ENCODE results near the gene B3GNT3. TPM values are rescaled to one million over a fixed set of nuclear protein-coding genes. Genes with fewer than 3 reads are reported as not detected.

B3GNT3 gene
- total RNA-seq, 6 experiments from 2014 or later = 0.26 to 13.6 (median 3.1) TPM

DNA sequence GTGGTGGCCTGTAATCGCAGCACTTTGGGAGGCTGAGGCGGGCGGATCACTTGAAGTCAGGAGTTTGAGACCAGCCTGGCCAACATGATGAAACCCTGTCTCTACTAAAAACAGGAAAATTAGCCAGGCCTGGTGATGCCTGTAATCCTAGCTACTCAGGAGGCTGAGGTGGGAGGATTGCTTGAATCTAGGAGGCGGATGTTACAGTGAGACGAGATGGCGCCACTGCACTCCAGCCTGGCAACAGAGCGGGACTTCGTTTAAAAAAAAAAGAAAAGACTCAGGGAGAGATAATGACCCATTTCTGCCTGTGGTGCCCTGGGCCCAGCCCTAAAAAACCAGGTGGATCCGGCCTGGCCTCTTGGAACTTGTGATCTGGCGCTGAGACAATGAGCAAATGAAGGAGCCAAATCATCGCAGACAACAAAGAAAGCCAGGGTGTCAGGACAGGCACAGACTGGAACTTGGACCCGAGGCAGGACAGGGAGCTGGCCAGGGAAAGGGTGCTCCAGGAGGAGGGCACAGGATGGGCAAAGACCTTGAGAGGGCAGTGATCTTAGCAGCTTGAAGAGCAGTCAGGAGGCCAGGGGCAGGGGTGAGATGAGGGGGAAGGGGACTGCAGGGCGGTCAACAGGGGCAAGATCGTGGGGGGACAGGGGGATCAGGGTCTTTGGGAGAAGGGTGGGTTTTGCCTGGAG, 53.8 kb downstream of the B3GNT3 start:
- WGBS (ENCODE audit: insufficient coverage, low coverage, low lambda C conversion rate, missing lambda C conversion rate) = 70% methylated on average over 14 of the region's 14 CpGs
- no peak for DNase-seq
- TF ChIP-seq, protein P1, sequence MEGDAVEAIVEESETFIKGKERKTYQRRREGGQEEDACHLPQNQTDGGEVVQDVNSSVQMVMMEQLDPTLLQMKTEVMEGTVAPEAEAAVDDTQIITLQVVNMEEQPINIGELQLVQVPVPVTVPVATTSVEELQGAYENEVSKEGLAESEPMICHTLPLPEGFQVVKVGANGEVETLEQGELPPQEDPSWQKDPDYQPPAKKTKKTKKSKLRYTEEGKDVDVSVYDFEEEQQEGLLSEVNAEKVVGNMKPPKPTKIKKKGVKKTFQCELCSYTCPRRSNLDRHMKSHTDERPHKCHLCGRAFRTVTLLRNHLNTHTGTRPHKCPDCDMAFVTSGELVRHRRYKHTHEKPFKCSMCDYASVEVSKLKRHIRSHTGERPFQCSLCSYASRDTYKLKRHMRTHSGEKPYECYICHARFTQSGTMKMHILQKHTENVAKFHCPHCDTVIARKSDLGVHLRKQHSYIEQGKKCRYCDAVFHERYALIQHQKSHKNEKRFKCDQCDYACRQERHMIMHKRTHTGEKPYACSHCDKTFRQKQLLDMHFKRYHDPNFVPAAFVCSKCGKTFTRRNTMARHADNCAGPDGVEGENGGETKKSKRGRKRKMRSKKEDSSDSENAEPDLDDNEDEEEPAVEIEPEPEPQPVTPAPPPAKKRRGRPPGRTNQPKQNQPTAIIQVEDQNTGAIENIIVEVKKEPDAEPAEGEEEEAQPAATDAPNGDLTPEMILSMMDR (IDR thresholded peaks at IDR 0.05) = no peak
- TF ChIP-seq POLR2A (IDR thresholded peaks at IDR 0.05) = no peak

DNA sequence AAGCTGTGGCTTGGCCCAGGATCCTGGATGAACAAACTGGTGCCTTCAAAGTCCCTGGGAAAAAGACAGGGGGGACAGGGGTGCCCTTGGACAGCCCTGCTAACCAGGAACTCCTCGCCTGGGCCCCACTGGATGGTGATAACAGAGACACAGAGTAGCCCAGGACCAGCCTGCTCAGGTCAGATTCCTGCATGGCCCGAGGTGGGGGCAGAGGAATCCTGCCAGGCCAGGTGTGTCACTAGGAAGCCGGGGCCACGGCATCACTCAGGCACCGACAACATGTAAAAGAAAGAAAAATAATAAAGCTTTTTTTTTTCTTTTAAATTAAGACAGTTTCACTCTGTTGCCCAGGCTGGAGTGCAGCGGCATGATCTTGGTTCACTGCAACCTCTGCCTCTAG, 59.1 kb downstream of the B3GNT3 start:
- intact Hi-C loops (cut with DNase I) = loop anchor here in 1 of 2 donors (10.0 kb wide), 2 partner anchors 69 to 149 kb away; no protein-coding TSS in a partner anchor
- Histone ChIP-seq H3K4me1 (no peaks in the 10 kb centered on the region), H3K36me3 (no peaks in the 10 kb centered on the region), H3K27me3 (no peaks in the 10 kb centered on the region), H3K9me3 (no peaks in the 10 kb centered on the region), H3K4me3 (no peak overlapping the region), H3K27ac (no peak overlapping the region)
- ATAC-seq (no peak), DNase-seq (no peak)
- TF ChIP-seq, protein P1 (IDR thresholded peaks at IDR 0.05) = no peak
- no peak for TF ChIP-seq POLR2A (IDR thresholded peaks at IDR 0.05)
- 57% methylated on average over 5 of the region's 6 CpGs for WGBS (ENCODE audit: insufficient coverage, low coverage, low lambda C conversion rate, missing lambda C conversion rate)

More for the DNA sequence above, 53.8 kb downstream of the B3GNT3 start:
- H3K36me3 ChIP-seq = no peaks in the 10 kb centered on the region
- H3K27me3 ChIP-seq = no peaks in the 10 kb centered on the region
- H3K4me1 ChIP-seq = no peaks in the 10 kb centered on the region
- peak overlapping the region in 2 of 3 donors; percentile 77 to 93 for H3K27ac ChIP-seq
- no peaks in the 10 kb centered on the region for H3K9me3 ChIP-seq
- no peak overlapping the region for H3K4me3 ChIP-seq
- intact Hi-C loops (cut with DNase I) = no loop called here
- no peak for ATAC-seq

DNA sequence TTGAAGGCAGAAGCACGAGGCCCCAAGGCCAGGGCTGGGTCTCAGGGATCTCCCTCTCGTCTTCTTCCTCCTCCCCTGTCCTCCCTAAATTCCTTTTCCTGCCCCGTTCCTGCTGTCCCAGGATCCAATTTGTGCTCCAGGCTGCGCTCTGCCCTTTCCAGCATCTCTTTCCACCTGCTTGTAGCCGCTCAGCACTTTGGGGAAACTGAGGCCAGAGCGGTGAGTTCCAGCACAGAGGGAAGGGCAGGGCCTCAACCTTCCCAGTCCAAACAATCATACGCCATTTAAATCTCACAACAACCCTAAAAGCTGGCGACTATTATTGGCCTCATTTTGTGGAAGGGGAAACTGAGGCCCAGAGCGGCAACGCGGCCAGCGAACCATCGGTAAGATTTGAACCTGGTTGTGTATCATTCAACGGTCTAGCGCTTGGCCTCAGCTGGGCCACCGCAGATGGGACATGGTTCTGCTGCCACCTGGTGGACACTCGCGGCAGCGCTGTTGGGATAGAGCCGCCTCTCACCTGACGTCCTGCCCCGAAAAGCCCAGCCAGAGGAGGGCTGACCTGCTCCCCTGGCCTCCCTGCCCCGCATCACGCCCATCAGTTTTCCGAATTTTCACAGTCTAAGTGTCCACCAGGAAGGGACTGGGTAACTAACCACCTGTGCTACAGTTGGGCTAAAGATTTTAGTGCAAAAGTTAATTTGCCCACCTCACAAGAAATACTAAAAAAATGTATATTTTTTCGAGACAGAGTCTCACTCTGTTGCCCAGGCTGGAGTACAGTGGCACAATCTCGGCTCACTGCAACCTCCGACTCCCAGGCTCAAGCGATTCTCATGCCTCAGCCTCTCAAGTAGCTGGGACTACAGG, 60.6 kb downstream of the B3GNT3 start:
- Histone ChIP-seq H3K9me3 (no peaks in the 10 kb centered on the region), H3K4me3 (no peak overlapping the region), H3K27ac (no peak overlapping the region), H3K4me1 (peaks cover 0 to 1% (median 0%) of the 10 kb centered on the region in 4 donors), H3K36me3 (no peaks in the 10 kb centered on the region), H3K27me3 (no peaks in the 10 kb centered on the region)
- peak; percentile 63 to 71 (median 65) for ATAC-seq
- intact Hi-C loops (cut with DNase I) = loop anchor here in 1 of 2 donors (10.0 kb wide), 2 partner anchors 71 to 151 kb away; no protein-coding TSS in a partner anchor
- no peak for TF ChIP-seq POLR2A (IDR thresholded peaks at IDR 0.05)
- TF ChIP-seq, protein P1 (IDR thresholded peaks at IDR 0.05) = peak; percentile 94 to 99 (median 98)
- DNase-seq = peak; percentile 86 to 89 (median 88)
- 14% methylated on average over 21 of the region's 29 CpGs for WGBS (ENCODE audit: insufficient coverage, low coverage, low lambda C conversion rate, missing lambda C conversion rate)

DNA sequence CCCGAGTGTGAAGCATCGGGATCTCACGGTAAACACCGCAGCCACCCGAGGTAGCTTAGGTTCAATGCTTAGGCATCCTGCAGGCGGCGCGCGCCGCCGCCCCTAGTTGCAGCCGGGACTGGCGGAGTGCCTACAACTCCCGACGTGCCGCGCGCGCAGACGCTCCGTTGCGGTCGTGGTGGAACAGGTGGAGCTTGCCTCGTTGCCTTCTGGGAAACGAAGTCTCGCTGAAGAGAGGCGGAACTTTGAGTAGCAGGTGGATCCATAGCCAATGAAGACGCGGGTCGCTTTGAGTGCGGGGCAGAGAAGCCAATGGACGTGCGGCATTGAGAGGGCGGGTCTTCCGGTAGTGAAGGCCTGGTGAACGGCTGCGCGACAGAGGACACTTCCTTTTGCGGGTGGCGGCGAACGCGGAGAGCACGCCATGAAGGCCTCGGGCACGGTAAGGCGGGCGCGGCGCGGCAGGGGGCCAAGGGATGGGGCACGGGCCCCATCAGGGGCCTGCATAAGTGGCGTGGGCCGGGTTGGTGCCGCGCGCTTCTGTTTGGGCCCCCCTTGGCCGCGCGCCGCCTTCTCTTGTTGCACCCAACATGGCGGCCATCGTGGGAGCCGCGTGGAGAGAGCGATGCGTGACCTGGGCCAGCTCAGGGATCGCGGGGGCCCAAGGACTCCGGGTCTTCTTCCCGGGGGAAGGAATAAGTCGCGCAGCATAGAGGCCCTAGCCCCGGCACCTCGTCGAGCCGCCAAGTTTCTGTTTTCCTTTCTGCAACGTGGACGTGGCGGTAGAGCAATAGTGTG, 64.8 kb downstream of the B3GNT3 start, which contains the start of gene RPL18A:
TSS of gene RPL18A (plus strand) at position 378 of the 798 bp plus-strand sequence. CDS start at position 425, 47 bp downstream.
- peak; percentile 98 to 99 (median 99) for DNase-seq
- H3K36me3 ChIP-seq = peaks cover 17 to 33% (median 22%) of the 10 kb centered on the region in 4 donors
- intact Hi-C loops (cut with DNase I) = loop anchor here (10.0 kb wide), 3 partner anchors 65 to 155 kb away; no protein-coding TSS in a partner anchor
- H3K4me3 ChIP-seq = peak within 1 kb of the TSS; percentile 83 to 97 (median 94)
- WGBS (ENCODE audit: insufficient coverage, low coverage, low lambda C conversion rate, missing lambda C conversion rate) = under 1% methylated on average over 23 of the region's 80 CpGs
- peaks cover 0 to 13% (median 6%) of the 10 kb centered on the region in 4 donors for H3K4me1 ChIP-seq
- no peaks in the 10 kb centered on the region for H3K9me3 ChIP-seq
- peak within 1 kb of the TSS; percentile 71 to 80 (median 78) for H3K27ac ChIP-seq
- H3K27me3 ChIP-seq = no peaks in the 10 kb centered on the region
- peak; percentile 96 for TF ChIP-seq POLR2A (IDR thresholded peaks at IDR 0.05)
- TF ChIP-seq, protein P1 (IDR thresholded peaks at IDR 0.05) = peak; percentile 70 to 86 (median 79)
- ATAC-seq = peak; percentile 95 to 99 (median 98)
